Left renal pelvis (tissue), 4 donors: ENCODE data around the gene SLC22A6. TPM values are rescaled to one million over a fixed set of nuclear protein-coding genes. Genes with fewer than 3 reads are reported as not detected.

Source experiments
- DNase-seq, 4 donors: peaks; one replicate each; pipeline ENCODE4 v3.0.0-alpha.2; 2013; ENCODE audit warnings: low read depth in 4 of 4, low spot score in 3 of 4
- polyA plus RNA-seq, 4 donors: library from polyadenylated mRNA; unstranded; fragments of 120-200 nt; gene quantifications; one replicate each; pipeline ENCODE4 v1.2.1, GENCODE V29; 2013; ENCODE audit not compliant: insufficient read length in 4 of 4

Gene SLC22A6, protein sequence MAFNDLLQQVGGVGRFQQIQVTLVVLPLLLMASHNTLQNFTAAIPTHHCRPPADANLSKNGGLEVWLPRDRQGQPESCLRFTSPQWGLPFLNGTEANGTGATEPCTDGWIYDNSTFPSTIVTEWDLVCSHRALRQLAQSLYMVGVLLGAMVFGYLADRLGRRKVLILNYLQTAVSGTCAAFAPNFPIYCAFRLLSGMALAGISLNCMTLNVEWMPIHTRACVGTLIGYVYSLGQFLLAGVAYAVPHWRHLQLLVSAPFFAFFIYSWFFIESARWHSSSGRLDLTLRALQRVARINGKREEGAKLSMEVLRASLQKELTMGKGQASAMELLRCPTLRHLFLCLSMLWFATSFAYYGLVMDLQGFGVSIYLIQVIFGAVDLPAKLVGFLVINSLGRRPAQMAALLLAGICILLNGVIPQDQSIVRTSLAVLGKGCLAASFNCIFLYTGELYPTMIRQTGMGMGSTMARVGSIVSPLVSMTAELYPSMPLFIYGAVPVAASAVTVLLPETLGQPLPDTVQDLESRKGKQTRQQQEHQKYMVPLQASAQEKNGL
- polyA plus RNA-seq, result 10 to 100 TPM in 3 of 4 donors, under 1 TPM in 1; 0.22 to 34.7 (median 20.9) TPM

DNA sequence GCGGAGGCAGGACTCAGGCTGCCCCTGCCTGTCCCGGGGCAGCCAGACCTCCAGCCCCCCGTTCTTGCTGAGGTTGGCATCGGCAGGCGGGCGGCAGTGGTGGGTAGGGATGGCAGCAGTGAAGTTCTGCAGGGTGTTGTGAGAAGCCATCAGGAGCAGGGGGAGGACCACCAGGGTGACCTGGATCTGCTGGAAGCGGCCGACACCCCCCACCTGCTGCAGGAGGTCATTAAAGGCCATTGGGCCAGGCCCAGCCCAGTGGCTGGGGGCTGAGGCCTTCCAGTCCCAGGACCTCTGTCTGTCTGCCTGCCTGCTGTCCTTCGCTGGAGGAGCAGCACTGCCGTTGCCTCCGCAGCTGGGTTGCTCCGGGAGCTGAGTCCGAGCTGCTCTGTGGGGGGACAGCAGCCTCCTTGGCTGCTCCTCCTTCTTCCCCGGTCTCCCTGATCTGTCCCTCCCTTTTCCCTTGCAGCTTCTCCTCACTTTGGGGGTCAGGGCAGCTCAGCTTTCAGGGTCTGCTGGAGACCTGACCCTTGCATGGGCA lies at the start of gene SLC22A6:
Gene SLC22A6, minus strand, starts transcription at position 517 of the 541 bp plus-strand sequence. Its CDS starts 277 bp downstream, at position 240.
- DNase-seq, result no peak

GRCh38 chr11:63032457-63032856 lies 47.7 kb upstream of the SLC22A6 start:
- no peak for DNase-seq

DNA sequence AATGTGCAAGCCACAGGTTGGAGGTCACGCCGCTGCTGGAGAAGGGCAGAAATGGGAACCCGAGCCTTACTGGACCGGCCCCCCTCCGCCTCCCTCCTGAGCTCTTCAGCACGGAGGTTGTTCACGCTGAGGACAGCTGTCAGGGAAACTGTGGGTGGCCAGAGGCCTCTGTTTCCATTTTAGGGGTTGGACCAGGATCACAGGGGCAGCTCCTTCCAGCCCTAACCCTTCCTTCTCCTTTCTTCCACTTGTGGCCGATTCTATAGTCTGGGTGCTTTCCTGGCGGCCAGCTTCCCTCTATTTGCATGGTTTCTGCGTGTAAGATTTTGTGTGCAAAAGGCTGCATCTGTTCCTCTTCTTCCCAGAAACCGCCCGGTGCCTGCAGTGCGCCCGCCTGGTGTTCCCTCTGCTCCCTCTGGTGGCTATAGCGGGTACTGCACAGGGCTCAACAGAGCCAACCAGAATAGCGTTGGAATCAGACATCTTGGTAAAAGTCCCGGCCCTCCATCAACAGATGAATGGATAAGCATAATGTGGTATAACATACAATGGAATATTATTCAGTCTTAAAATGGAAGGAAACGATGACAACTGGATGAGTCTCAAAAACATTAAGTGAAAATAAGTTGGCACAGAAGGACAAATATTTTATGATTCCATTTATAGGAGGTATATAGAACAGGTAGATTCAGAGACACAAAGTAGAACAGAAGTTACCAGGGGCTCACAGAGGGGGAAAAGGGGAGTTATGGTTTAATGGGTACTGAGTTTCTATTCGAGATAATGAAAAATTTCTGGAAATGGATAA lies 39.3 kb upstream of the SLC22A6 start:
- peak; percentile 36 to 70 (median 60) for DNase-seq

- DNase-seq, result no peak
Measured at GRCh38 chr11:63023222-63023814, 38.6 kb upstream of the SLC22A6 start.

DNA sequence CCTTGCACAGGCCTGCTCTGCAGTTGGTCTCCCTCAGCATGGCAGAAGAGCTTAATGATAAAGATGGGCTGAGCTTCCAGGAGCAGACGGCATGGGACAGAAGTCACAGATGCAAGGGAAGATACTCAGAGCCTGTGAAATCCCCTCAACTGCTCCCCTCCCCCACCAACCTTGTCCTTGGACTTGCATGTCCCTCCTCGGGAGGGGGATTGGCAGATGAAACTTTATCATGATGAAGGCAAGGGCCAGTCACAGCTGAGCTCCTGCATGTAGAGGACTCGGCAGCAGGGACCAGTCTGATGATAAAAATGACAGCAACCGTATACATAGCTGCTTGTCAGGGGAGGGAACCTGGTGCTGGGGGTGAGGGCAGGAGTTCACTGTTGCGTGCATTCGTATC lies 37.7 kb upstream of the SLC22A6 start:
- no peak for DNase-seq

- no peak for DNase-seq
Measured at GRCh38 chr11:63020671-63021291, 36.0 kb upstream of the SLC22A6 start.

DNA sequence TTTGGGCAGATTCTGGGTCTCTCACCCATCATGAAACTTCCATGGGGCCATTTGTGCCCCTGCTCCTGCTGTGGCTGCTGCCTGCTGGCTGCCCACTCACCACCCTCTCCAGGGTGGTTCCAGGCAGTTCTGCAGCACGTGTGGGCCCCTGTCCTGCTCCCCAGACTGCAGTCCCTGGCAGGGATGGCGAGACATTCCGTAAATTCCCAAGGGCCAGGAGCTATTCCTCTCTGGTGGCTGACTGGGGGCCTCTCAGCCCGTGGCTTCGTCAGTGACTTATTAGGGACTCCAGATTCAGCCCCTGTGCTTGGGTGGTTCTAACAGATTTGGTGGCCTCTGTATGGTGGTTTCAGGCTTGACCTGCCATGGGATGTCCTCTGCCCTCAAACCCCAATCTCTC lies 34.7 kb upstream of the SLC22A6 start:
- no peak for DNase-seq

DNA sequence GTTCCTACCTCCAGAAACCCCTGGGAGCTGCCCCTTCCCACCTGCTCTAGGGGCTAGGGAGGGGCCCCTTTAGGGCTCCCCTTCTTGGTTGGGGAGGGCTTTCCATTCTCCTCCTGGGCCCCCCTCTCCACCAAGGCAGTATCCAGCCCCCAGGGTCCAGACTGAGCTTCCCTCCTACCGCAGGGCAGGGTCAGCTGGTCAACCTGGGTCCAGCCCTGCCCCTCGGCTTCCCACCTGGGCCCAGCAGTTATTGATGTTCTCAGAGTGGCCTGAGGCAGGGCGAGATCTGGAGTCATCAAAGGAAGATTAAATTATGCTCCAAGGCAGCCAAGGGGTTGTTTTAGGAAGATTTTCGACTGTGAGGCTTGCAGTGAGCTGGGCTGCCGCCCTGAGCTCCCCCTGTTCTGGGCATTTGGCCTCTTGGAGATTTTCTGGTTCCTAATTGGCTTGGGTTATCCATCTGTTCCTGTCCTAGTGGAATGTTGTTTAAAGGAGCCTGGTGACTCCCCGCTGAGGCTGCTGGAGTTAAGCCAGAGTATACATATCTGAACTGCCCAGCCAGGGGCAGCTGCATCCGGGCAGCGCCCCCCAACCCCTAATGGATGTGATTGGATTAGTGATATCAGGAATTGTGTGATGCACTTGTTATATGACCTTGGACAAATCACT lies 32.7 kb upstream of the SLC22A6 start:
- no peak for DNase-seq

DNA sequence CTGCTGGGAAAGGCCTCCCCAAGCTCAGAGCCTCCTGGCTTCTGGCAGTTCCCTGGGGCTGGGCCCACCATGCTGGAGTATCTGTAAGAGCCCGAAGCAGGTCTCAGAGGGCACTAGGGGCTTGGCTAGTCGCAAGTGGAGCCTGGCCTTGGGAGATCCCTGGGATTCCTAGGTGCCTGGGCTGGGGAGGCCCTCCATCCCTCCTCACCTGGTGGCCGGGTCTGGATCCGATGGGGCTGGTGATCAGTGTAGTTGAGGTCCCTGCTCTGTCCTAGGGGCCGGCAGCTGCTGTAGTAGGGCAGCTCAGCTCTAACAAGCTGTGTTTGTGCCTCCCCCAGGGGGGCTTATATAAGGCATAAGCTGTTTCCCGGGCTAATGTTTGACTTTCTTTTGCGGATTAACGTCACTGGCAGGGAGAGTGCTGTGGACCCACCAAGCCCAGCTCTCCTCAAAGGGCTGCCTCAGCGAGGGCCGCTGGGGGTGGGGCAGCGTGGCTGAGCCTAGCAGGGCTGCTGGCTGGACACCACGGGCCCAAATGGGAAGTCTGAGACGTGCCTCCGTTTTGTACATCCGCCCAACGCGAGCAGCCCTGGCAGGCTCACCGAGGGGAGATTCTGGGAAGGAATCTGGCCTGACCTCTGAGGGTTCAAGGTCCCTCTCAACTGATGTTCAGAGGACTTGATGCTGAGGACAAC lies 30.9 kb upstream of the SLC22A6 start, which contains the start of gene SLC22A8:
Gene SLC22A8, minus strand, starts transcription at position 321 of the 695 bp plus-strand sequence. CDS start 883 bp downstream, outside the sequence.
- no peak for DNase-seq

- no peak for DNase-seq
Measured at GRCh38 chr11:63014408-63015055, 29.8 kb upstream of the SLC22A6 start.

DNA sequence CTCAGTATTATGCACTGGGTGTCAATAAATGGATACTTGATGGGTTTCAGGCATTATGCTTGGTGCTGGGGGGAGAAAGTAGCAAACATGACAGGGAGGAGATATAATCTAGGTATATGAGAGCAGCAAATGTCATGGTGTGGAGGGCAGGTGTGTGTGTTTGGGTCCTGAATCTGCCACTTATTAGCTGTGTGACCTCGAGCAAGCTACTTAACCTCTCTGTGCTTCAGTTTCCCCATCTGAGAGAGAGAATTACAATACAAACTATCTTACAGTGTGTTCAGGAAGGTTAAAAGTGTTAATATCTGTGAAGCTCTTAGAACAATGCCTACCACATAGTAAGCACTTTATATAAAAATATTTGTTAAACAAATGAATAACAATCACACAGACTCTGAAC lies 28.1 kb upstream of the SLC22A6 start:
- no peak for DNase-seq

- DNase-seq, result no peak
Measured at GRCh38 chr11:63012430-63012829, 27.7 kb upstream of the SLC22A6 start.

DNA sequence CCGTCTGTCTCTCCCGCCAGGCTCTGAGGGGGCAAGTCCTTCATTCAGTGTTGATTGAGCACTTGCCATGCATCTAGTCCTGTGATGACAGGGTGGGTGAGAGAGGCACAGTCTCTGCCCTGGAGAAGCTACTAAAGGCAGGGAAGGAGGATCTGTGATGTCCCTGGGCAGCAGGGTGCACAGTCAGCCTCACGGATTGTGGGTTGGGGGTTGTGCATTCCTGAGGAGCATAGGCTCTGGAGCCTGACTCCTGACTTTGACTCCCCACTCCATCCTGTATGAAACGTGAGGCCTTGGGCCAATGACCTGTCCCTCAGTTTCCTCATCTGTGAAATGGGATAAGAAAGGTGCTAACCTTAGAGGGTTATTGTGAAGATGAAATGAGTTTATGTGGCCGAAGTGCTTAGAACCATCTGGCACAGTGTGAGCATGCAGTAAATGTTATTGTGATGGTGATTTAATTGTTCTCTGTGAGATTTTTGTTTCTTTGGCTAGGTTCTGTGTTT lies 26.2 kb upstream of the SLC22A6 start:
- no peak for DNase-seq

GRCh38 chr11:63007920-63008319 lies 23.2 kb upstream of the SLC22A6 start:
- no peak for DNase-seq

GRCh38 chr11:63001456-63001855 lies 16.7 kb upstream of the SLC22A6 start:
- DNase-seq, result no peak

DNA sequence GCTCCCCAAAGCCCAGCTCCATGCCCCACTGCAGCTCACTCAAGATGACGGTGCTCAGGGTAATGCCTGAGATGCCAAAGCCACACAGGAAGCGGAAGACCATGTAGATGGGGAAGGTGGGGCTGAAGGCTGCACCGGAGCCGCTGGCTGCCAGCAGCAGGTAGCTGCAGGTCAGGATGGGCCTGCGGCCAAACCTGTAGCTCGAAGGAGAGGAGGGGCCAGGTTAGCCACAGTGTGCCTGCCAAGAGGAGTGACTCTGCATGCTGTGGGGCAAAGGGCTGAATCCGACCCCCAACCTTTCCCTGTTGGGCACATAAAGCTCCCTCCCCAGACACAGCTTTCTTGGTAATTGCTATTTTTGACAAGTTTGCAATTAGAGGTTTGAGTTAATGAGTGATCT lies 14.9 kb upstream of the SLC22A6 start:
- no peak for DNase-seq

DNA sequence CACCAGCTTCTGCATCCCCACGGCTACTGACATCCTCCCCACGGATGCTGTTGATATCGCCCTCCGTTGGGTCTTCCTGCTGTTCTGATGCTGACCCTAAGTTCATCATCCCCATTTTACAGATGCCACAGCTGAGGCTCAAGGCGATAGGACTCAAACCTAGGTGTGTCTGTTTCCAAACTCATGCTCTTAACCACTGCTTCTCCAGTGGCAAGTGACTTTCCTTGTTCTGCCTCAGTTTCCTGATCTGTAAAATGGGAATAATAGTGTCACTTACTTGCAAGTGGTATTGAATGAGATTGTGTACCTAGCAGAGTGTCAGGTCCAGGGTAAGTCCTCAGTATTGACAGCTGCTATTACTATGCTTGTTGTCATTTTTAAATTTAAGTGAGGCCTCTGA lies 14.4 kb upstream of the SLC22A6 start:
- DNase-seq, result no peak

DNA sequence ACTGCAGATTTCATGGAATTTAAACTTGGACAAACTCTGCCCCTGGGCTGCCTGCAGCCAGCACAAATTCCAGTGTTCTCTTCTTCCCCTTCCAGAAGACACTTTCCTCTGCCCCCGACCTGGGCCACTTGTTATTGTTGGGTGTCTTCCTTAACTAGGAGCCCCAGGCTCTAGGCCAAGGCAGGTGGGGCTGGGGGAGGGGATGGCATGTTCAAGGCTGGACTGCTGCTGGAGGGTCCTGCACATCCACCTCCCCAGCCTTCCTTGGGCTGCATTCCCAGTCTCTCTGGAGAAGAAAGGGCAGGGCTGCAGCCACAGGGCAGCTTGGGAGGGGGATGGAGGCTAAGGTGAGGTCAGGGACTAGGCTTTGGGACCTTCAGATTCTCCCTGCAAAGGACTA lies 11.5 kb upstream of the SLC22A6 start:
- DNase-seq, result no peak
